Measurements from ENCODE around the gene ECI2.
A peak's percentile ranks its signal among the peaks of the same experiment; 100 is the strongest.

Gene ECI2

DNA sequence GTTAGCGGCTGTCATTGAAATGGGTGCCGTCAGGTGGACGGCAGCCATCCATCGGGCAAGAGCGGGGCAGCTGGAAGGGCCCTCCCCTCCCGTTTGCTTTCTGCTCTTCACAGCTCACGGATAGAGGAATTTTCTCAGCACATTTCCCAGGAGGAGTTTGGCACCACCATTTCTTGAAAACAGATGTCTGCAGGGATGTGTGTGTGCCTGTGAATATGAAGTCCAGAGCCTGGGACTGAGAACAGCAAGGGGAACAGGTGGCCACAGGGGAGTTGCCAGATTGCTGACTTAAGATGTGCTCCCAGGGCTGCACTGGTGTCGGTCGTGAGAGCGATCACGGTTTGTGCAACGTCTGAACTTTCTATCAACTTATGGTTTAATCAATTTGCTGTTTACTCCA lies 22.1 kb upstream of the ECI2 start:
- Histone ChIP-seq H3K36me3 (ENCODE audit: insufficient read depth, low read length) (no peaks in the 10 kb centered on the region), H3K9me3 (ENCODE audit: insufficient read depth, low read length, severe bottlenecking) (no peaks in the 10 kb centered on the region), H4K20me1 (ENCODE audit: insufficient read depth, low read length) (no peaks in the 10 kb centered on the region), H3K4me3 (ENCODE audit: low read depth in 1 of 2, low read length in 2 of 2) (no peak overlapping the region), H3K27me3 (ENCODE audit: insufficient read depth, low read length, poor library complexity) (peaks cover 6% of the 10 kb centered on the region), H3K79me2 (ENCODE audit: insufficient read depth, low read length) (no peaks in the 10 kb centered on the region), H3K4me1 (ENCODE audit: insufficient read depth, low read length) (peaks cover 5% of the 10 kb centered on the region; the same call in 1 of the 2 replicates), H3K9ac (ENCODE audit: low read depth, low read length) (no peak overlapping the region), H3K27ac (ENCODE audit: low read length) (no peak overlapping the region), H3K4me2 (ENCODE audit: insufficient read depth, low read length) (no peak overlapping the region), H2AFZ (ENCODE audit: low read depth, low read length) (no peak overlapping the region)
- ATAC-seq (ENCODE audit: insufficient read depth, low read depth) (no peak), DNase-seq (no peak)
- no peak for TF ChIP-seq EZH2 (IDR thresholded peaks at IDR 0.05; ENCODE audit: borderline replicate concordance, low read depth, low read length, severe bottlenecking)
- TF ChIP-seq, protein P1, sequence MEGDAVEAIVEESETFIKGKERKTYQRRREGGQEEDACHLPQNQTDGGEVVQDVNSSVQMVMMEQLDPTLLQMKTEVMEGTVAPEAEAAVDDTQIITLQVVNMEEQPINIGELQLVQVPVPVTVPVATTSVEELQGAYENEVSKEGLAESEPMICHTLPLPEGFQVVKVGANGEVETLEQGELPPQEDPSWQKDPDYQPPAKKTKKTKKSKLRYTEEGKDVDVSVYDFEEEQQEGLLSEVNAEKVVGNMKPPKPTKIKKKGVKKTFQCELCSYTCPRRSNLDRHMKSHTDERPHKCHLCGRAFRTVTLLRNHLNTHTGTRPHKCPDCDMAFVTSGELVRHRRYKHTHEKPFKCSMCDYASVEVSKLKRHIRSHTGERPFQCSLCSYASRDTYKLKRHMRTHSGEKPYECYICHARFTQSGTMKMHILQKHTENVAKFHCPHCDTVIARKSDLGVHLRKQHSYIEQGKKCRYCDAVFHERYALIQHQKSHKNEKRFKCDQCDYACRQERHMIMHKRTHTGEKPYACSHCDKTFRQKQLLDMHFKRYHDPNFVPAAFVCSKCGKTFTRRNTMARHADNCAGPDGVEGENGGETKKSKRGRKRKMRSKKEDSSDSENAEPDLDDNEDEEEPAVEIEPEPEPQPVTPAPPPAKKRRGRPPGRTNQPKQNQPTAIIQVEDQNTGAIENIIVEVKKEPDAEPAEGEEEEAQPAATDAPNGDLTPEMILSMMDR (IDR thresholded peaks at IDR 0.05; ENCODE audit: borderline replicate concordance, extremely low read depth, low read length, poor library complexity, severe bottlenecking): no peak

DNA sequence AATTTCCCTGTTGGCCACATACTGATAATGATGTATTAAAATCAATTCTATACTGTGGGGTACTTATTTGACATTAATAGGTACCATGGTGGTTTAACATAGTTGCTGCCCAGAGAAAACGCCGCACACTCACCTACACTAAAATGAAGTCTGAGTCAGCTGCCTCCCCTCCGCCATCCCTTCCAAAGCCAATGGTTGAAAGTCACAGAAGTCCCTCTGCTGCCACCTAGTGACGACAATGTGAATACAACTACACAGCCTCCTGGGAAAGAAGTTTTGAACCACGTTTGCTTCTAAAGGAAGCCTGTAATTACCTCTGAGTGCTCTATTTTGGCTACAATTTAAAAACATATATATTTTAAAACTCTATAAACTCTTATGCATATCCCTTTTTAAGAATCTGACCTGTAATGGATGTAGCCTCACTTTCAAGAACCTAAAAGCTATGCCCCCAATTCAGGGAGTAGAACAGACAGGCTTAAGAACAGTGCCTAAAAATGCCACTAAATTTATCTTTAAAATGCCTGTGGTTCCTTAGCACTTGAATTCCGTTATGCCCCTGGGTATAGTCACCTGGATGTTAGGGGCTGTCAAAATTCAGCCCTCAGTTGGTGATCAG lies 20.6 kb upstream of the ECI2 start:
- Histone ChIP-seq H3K27ac (ENCODE audit: low read length) (no peak overlapping the region), H3K27me3 (ENCODE audit: insufficient read depth, low read length, poor library complexity) (peaks cover 1% of the 10 kb centered on the region), H3K4me1 (ENCODE audit: insufficient read depth, low read length) (peaks cover 5% of the 10 kb centered on the region; the same call in 1 of the 2 replicates), H2AFZ (ENCODE audit: low read depth, low read length) (peak overlapping the region; percentile 63), H3K9ac (ENCODE audit: low read depth, low read length) (no peak overlapping the region), H4K20me1 (ENCODE audit: insufficient read depth, low read length) (no peaks in the 10 kb centered on the region), H3K36me3 (ENCODE audit: insufficient read depth, low read length) (no peaks in the 10 kb centered on the region), H3K4me2 (ENCODE audit: insufficient read depth, low read length) (peak overlapping the region; percentile 42; the same call in 1 of the 2 replicates), H3K9me3 (ENCODE audit: insufficient read depth, low read length, severe bottlenecking) (no peaks in the 10 kb centered on the region), H3K4me3 (ENCODE audit: low read depth in 1 of 2, low read length in 2 of 2) (no peak overlapping the region), H3K79me2 (ENCODE audit: insufficient read depth, low read length) (no peaks in the 10 kb centered on the region)
- ATAC-seq (ENCODE audit: insufficient read depth, low read depth) (peak; percentile 98), DNase-seq (peak; percentile 78)
- no peak for TF ChIP-seq EZH2 (IDR thresholded peaks at IDR 0.05; ENCODE audit: borderline replicate concordance, low read depth, low read length, severe bottlenecking)
- TF ChIP-seq, protein P1 (IDR thresholded peaks at IDR 0.05; ENCODE audit: borderline replicate concordance, extremely low read depth, low read length, poor library complexity, severe bottlenecking): peak; percentile 92

DNA sequence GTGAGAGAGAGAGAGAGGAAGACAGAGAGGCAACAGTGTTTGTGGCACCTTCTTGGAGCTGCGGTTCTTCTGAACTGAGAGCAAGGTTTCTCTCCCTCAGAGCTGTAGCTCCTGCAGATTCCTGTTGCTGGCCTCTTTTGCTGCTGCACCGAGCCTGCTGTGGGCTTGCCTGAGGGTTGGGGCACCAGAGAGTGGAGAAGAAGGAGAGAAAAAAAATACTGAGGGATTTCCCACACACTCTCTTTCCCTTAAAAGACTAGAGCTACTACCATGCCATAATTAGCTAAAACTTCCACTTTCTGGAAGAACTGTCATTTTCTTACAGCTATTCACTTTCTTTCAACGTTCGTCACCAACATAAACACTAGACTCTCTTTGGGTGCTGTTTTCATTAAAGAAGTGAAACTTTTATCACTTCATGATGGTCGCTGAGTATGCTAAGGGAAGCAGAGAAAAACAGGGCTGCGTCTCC lies 18.2 kb upstream of the ECI2 start:
- Histone ChIP-seq H4K20me1 (ENCODE audit: insufficient read depth, low read length) (no peaks in the 10 kb centered on the region), H3K4me3 (ENCODE audit: low read depth in 1 of 2, low read length in 2 of 2) (no peak overlapping the region), H3K27me3 (ENCODE audit: insufficient read depth, low read length, poor library complexity) (no peaks in the 10 kb centered on the region), H3K27ac (ENCODE audit: low read length) (no peak overlapping the region), H3K9ac (ENCODE audit: low read depth, low read length) (no peak overlapping the region), H3K36me3 (ENCODE audit: insufficient read depth, low read length) (no peaks in the 10 kb centered on the region), H2AFZ (ENCODE audit: low read depth, low read length) (no peak overlapping the region), H3K9me3 (ENCODE audit: insufficient read depth, low read length, severe bottlenecking) (no peaks in the 10 kb centered on the region), H3K79me2 (ENCODE audit: insufficient read depth, low read length) (no peaks in the 10 kb centered on the region), H3K4me2 (ENCODE audit: insufficient read depth, low read length) (no peak overlapping the region), H3K4me1 (ENCODE audit: insufficient read depth, low read length) (peaks cover 5% of the 10 kb centered on the region; the same call in 1 of the 2 replicates)
- no peak for ATAC-seq (ENCODE audit: insufficient read depth, low read depth)
- TF ChIP-seq, protein P1 (IDR thresholded peaks at IDR 0.05; ENCODE audit: borderline replicate concordance, extremely low read depth, low read length, poor library complexity, severe bottlenecking): no peak
- no peak for TF ChIP-seq EZH2 (IDR thresholded peaks at IDR 0.05; ENCODE audit: borderline replicate concordance, low read depth, low read length, severe bottlenecking)
- no peak for DNase-seq

Measured in DND-41 (cell line).